Measurements from ENCODE around the gene CFLAR. TPM values are rescaled to one million over a fixed set of nuclear protein-coding genes. Genes with fewer than 3 reads are reported as not detected.

The CFLAR gene
- total RNA-seq, 1 experiment from 2014 or later = 7.6 TPM

- H4K8ac ChIP-seq (replicated peaks; ENCODE audit: insufficient read length, low read depth, low read length) = no peak overlapping the region
- H3K56ac ChIP-seq (ENCODE audit: insufficient read length, low read depth, low read length) = no peak overlapping the region
- Mint-ChIP-seq H3K36me3 (ENCODE audit: insufficient read depth in 1 of 3, low read depth in 3 of 3) (peaks cover 0 to 3% (median 0%) of the 10 kb centered on the region in 3 experiments; a peak in 2 of 7 replicates), H3K4me3 (no peak overlapping the region), H3K27me3 (ENCODE audit: low read depth) (no peaks in the 10 kb centered on the region), H3K27ac (peak overlapping the region in 1 of 3 experiments; percentile 62; a peak in 2 of 7 replicates), H3K4me1 (peaks cover 39 to 44% of the 10 kb centered on the region in 2 experiments), H3K9me3 (no peaks in the 10 kb centered on the region; a peak in 1 of 5 replicates)
- no peak overlapping the region for H2BK120ac ChIP-seq (ENCODE audit: low read depth, low read length, poor library complexity, severe bottlenecking)
- no peak overlapping the region for H3K27ac ChIP-seq (ENCODE audit: insufficient read length, low read depth, low read length)
- H3K9ac ChIP-seq (ENCODE audit: extremely low read depth, insufficient read length, low read length) = no peak overlapping the region
- no peak overlapping the region for H2AK5ac ChIP-seq (ENCODE audit: insufficient read length, low read length)
- H3K4me1 ChIP-seq (ENCODE audit: insufficient read depth, low read length) = peaks cover 10% of the 10 kb centered on the region
- WGBS (ENCODE audit: extremely low coverage, insufficient read length, low lambda C conversion rate) = no CpG with 5 or more reads among the region's 4 CpGs
- no peak overlapping the region for H3K4ac ChIP-seq (ENCODE audit: low read depth, low read length)
- no peaks in the 10 kb centered on the region for H3K27me3 ChIP-seq (ENCODE audit: insufficient read depth, low read length)
- H3K23ac ChIP-seq (ENCODE audit: insufficient read length, low read depth, low read length) = no peak overlapping the region
- H3K79me1 ChIP-seq (ENCODE audit: insufficient read depth, low read depth, low read length, poor library complexity, severe bottlenecking) = no peaks in the 10 kb centered on the region
- H2BK5ac ChIP-seq (ENCODE audit: insufficient read length, low read length) = no peak overlapping the region
- TF ChIP-seq CTCF (conservative IDR thresholded peaks at IDR 0.05) = no peak
- no peak overlapping the region for H4K5ac ChIP-seq (ENCODE audit: insufficient read length, low read depth, low read length)
- no peak overlapping the region for H3K14ac ChIP-seq (ENCODE audit: insufficient read depth, low read length)
- no peak overlapping the region for H3T11ph ChIP-seq (ENCODE audit: low read length)
- no peak overlapping the region for H3K18ac ChIP-seq (ENCODE audit: insufficient read length, low read depth, low read length)
- no peaks in the 10 kb centered on the region for H3K9me3 ChIP-seq (ENCODE audit: control insufficient read depth, low read depth, low read length)
- no peaks in the 10 kb centered on the region for H4K20me1 ChIP-seq (ENCODE audit: control insufficient read depth, insufficient read depth, insufficient read length)
- no peak overlapping the region for H2BK15ac ChIP-seq (ENCODE audit: low read depth, low read length)
- DNase-seq = no peak
- no peak overlapping the region for H2BK20ac ChIP-seq (ENCODE audit: low read depth, low read length, poor library complexity, severe bottlenecking)
- no peak overlapping the region for H2BK12ac ChIP-seq (ENCODE audit: insufficient read length, low read depth, low read length)
- H3K4me2 ChIP-seq (ENCODE audit: insufficient read depth, insufficient read length, low read length) = no peak overlapping the region
- no peaks in the 10 kb centered on the region for H3K23me2 ChIP-seq (ENCODE audit: insufficient read length, low read depth, low read length, poor library complexity, severe bottlenecking)
- H4K91ac ChIP-seq (ENCODE audit: insufficient read length, low read depth, low read length) = no peak overlapping the region
- no peak overlapping the region for H2AFZ ChIP-seq (ENCODE audit: low read length)
- H3K79me2 ChIP-seq (ENCODE audit: insufficient read depth, low read length) = no peaks in the 10 kb centered on the region
Measured at GRCh38 chr2:201128933-201129505, 13.1 kb downstream of the CFLAR start.

Measured in H9 (cell line).